Thyroid gland (tissue), 4 donors: ENCODE results near the gene FGD5. TPM values are rescaled to one million over a fixed set of nuclear protein-coding genes. Genes with fewer than 3 reads are reported as not detected.
A peak's percentile ranks its signal among the peaks of the same experiment; 100 is the strongest.

Experiments
- DNase-seq, 2 donors: peaks; one replicate each; pipeline ENCODE4 v3.0.0-alpha.2; 2019
- H3K27ac ChIP-seq, 3 donors: fragments of 200-600 bp; sonication (generic); 1 replicate in 2 of 3; 2 replicates in 1 of 3; pipeline ENCODE4 v1.5.1; 2016 to 2019; ENCODE audit warnings: mild to moderate bottlenecking in 1 of 3, moderate library complexity in 1 of 3
- H3K27me3 ChIP-seq: fragments of 200-600 bp; sonication (generic); one replicate; pipeline ENCODE4 v1.5.1; 2019
- H3K36me3 ChIP-seq, 2 donors: fragments of 200-600 bp; sonication (generic); one replicate each; pipeline ENCODE4 v1.5.1; 2016 to 2019
- H3K4me1 ChIP-seq, 2 donors: fragments of 200-600 bp; sonication (generic); one replicate each; pipeline ENCODE4 v1.5.1; 2017 to 2019
- H3K4me3 ChIP-seq, 3 donors: fragments of 200-600 bp; sonication (generic); replicated peaks in 1 of 3; 1 replicate in 2 of 3; 2 replicates in 1 of 3; pipeline ENCODE4 v1.5.1; 2016; ENCODE audit warnings: mild to moderate bottlenecking in 1 of 3
- H3K9me3 ChIP-seq: fragments of 200-600 bp; sonication (generic); one replicate; pipeline ENCODE4 v1.5.1; 2017
- CTCF ChIP-seq, 6 experiments: fragments of 200-600 bp in 3 of 6; fragments of 450-650 bp in 3 of 6; sonication (generic) in 3 of 6; IDR thresholded peaks; one replicate each; pipeline ENCODE4 v1.5.1; 2016 to 2019; ENCODE audit warnings: antibody characterized with exemption in 6 of 6, mild to moderate bottlenecking in 2 of 6, inconsistent platforms in 1 of 6, moderate library complexity in 1 of 6
- POLR2A ChIP-seq, 2 donors: fragments of 450-650 bp; IDR thresholded peaks; one replicate each; pipeline ENCODE4 v1.6.1; 2017; ENCODE audit warnings: antibody characterized with exemption in 2 of 2, mild to moderate bottlenecking in 2 of 2, moderate library complexity in 1 of 2
- WGBS, 2 donors: methylation state at CpG; one replicate each; pipeline ENCODE4 v1.1.5; 2017; 5-methylcytosine and 5-hydroxymethylcytosine counted together
- intact Hi-C: fragments of 100-400 bp; cut with DNase I; formaldehyde crosslinking; loops from one replicate; pipeline ENCODE4 v1.15.1; 2023
- total RNA-seq, 4 donors: library from RNA; depleted of rRNA; stranded (reverse); fragments of >200 nt; gene quantifications; one replicate each; pipeline ENCODE4 v1.2.3, GENCODE V29; 2016

FGD5 gene
- total RNA-seq, 4 donors from 2014 or later, result 13.0 to 29.3 (median 17.4) TPM

DNA sequence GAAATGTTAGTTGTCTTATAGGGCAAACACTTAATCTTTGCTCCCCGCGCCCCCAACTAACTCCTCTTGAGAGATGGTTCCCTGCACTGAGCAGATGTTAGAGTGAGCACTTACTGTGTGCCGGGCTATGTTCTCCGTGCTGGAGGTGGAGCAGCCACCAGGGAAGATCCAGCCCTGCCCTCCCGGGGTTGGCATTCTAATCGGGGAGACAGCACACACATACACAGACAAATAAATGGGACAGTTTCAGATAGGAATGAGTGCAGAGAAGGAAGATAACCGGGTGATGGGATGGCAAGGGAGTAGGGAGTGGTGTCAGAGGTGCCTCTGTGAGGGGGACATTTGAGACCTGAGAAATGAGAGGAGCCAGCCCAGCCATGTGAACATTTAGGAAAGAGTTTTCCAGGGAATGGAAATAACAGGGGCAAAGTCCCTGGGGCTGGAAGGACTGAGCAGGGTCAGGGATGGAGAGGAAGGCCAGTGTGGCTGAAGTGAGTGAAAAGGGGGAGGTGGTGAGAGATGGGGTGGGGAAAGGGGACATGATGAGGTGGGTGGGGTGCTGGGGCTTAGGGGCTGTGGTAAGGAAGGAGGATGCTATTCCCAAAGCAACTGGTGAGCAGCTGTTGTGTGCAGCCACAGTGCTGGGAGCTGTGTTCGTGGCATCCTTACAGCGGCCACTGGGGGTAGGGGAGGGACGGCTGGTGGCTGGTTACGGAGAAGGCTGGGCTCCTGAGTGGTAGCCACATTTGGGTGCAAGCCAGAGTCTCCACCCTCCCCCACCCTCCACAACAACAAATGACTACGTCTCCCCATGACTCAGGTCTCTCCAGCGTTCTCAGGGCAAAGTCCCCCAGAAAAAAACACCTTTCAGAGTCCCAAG is 15.4 kb upstream of the FGD5 start:
- H3K4me3 ChIP-seq, result no peak overlapping the region
- H3K36me3 ChIP-seq, result no peaks in the 10 kb centered on the region
- DNase-seq, result no peak
- no peaks in the 10 kb centered on the region for H3K27me3 ChIP-seq
- intact Hi-C loops, result no loop called here
- no peak overlapping the region for H3K27ac ChIP-seq
- 45 to 71% methylated on average over 13 of the region's 13 CpGs for WGBS, 2 donors
- H3K4me1 ChIP-seq, result peaks cover 0 to 8% of the 10 kb centered on the region in 2 donors
- H3K9me3 ChIP-seq, result no peaks in the 10 kb centered on the region
- TF ChIP-seq POLR2A (IDR thresholded peaks at IDR 0.05) (no peak), CTCF (IDR thresholded peaks at IDR 0.05) (no peak)

DNA sequence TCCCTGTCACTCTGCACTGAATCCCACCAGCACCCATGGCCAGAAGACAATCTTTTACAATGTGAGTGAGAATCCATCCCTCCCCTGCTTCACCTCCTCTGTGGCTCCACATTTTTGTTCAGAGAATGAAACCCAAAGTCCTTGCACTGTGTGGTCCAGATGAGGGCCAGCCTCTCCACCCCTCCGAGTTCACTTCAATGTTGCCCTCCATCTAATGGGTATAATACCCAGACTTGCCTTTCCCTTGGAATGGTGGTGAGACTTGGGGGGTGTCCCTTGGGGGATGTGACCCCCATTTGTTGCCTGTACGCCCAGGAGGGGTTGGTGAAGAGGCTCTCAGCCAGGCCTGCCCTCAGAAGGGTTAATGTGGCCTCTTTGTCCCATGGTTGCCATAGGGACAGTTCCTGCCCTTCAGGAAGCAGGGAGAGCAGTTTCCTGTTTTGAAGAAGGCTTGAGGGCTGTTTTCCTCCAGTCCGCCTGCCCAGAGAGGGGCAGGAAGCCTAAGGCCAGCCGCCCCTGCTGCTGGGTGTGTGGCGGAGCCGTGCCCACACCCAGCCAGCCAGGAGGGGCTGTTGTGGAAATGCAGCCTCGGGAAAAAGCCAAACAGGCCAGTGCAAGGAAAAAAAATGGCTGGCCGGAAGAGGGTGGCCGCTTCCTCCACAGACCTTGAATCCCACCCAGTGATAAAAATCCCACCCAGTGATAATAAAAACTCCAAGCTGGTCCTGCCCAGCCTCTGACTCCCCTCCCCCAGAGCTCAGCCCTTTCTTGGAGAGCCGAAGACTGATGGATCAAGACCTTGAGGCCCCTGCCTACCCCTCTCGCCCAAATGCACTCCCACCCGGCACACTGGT is 14.6 kb upstream of the FGD5 start:
- H3K36me3 ChIP-seq, result no peaks in the 10 kb centered on the region
- peak overlapping the region in 2 of 3 donors; percentile 12 to 38 for H3K27ac ChIP-seq

GRCh38 chr3:14804835-14805780 is 13.7 kb upstream of the FGD5 start:
- Histone ChIP-seq H3K4me1 (peaks cover 0 to 8% of the 10 kb centered on the region in 2 donors), H3K4me3 (no peak overlapping the region), H3K27ac (peak overlapping the region in 1 of 3 donors; percentile 38), H3K27me3 (no peaks in the 10 kb centered on the region), H3K9me3 (no peaks in the 10 kb centered on the region), H3K36me3 (no peaks in the 10 kb centered on the region)
- WGBS, 2 donors, result 67 to 78% methylated on average over 7 of the region's 7 CpGs
- TF ChIP-seq CTCF (IDR thresholded peaks at IDR 0.05), result no peak
- TF ChIP-seq POLR2A (IDR thresholded peaks at IDR 0.05), result no peak
- no peak for DNase-seq
- intact Hi-C loops, result no loop called here

More for the DNA sequence above, 14.6 kb upstream of the FGD5 start:
- Histone ChIP-seq H3K4me3 (no peak overlapping the region), H3K27me3 (no peaks in the 10 kb centered on the region), H3K4me1 (peaks cover 0 to 8% of the 10 kb centered on the region in 2 donors), H3K9me3 (no peaks in the 10 kb centered on the region)
- TF ChIP-seq POLR2A (IDR thresholded peaks at IDR 0.05), result no peak
- intact Hi-C loops, result no loop called here
- 51 to 65% methylated on average over 9 to 12 of the region's 12 CpGs for WGBS, 2 donors
- peak in 1 of 2 donors; percentile 13 for DNase-seq

GRCh38 chr3:14805961-14806537 is 12.7 kb upstream of the FGD5 start:
- no peaks in the 10 kb centered on the region for H3K36me3 ChIP-seq
- 61 to 75% methylated on average over 4 of the region's 4 CpGs for WGBS, 2 donors
- H3K9me3 ChIP-seq, result no peaks in the 10 kb centered on the region
- intact Hi-C loops, result no loop called here
- no peak overlapping the region for H3K27ac ChIP-seq
- TF ChIP-seq CTCF (IDR thresholded peaks at IDR 0.05), result no peak
- no peak for TF ChIP-seq POLR2A (IDR thresholded peaks at IDR 0.05)
- H3K4me1 ChIP-seq, result peaks cover 0 to 8% of the 10 kb centered on the region in 2 donors
- H3K4me3 ChIP-seq, result no peak overlapping the region
- no peak for DNase-seq
- no peaks in the 10 kb centered on the region for H3K27me3 ChIP-seq
